Stimulated activated CD4-positive, alpha-beta T cell treated with anti-CD3 and anti-CD28 coated beads, Interleukin-1b, Interleukin-23, amount 100 ng/mL, for 24 hours (primary cell): Measurements from ENCODE around the gene KIF21A.

ENCODE experiments used
- DNase-seq, 4 experiments: peaks; one replicate each; pipeline ENCODE4 v3.0.0-alpha.2; 2020; ENCODE audit warnings: low read depth in 4 of 4, low spot score in 1 of 4

The KIF21A gene

GRCh38 chr12:39287817-39288216 is 155.1 kb downstream of the KIF21A start:
- no peak for DNase-seq

- no peak for DNase-seq
These were observed 155.5 kb downstream of the KIF21A start for GRCh38 chr12:39287409-39287808.

GRCh38 chr12:39278426-39278825 is 164.5 kb downstream of the KIF21A start:
- DNase-seq = no peak

DNA sequence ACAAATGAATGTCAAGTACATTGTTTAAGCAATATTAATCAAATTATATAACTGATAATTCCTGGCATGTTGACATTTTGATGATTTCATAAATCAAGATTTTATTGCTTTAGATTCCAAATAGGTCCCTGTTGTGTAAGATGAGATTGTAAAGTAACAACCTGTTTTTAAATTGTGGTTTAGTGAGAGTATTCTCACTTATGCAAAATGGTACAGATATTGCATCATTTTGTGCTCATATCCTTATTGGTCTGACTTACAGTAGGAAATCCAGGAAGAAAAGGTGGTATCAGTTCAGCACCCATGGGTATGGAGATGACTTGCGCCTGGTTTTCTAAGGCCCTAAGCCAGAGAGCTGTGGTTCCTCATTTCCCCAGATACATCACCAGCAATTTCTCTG is 165.5 kb downstream of the KIF21A start:
- no peak for DNase-seq

GRCh38 chr12:39275846-39276245 is 167.1 kb downstream of the KIF21A start:
- DNase-seq = no peak

DNA sequence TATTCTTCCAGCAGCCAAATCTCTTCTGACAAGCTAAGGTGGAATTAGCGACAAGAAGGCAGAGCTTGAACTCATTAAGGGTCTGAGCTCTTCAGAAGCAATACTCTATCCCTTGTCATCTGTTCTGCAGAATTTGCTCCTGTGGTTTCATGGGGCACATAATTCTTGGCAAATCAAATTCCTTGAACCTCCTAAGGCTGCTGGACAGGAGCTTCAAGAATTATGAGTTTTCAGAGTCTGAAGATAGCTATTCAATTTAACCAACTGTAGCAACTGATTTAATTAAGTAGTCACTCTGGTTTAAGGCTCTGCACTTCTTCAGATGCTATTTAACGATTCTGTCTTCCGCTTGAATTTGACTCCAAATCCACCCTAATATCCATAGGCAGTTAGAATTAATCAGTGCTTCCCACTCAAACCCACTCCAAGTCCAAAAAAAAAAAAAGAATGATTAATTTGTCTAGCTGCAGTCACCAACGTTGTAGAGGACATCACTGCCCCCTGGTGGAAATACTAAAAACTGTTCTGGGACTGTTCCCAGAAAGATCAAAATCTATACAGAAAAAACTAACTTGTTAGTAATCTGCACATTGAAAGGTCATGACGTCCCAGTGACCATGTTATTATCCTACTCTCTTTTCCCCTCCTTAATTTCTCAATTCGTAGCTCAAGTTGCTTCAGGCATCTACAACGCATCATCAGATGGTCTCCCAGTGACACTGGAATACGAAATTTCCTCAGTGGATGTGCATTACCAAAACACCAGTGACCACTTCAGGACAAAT is 169.9 kb downstream of the KIF21A start:
- no peak for DNase-seq

GRCh38 chr12:39269492-39269891 is 173.4 kb downstream of the KIF21A start:
- no peak for DNase-seq

DNA sequence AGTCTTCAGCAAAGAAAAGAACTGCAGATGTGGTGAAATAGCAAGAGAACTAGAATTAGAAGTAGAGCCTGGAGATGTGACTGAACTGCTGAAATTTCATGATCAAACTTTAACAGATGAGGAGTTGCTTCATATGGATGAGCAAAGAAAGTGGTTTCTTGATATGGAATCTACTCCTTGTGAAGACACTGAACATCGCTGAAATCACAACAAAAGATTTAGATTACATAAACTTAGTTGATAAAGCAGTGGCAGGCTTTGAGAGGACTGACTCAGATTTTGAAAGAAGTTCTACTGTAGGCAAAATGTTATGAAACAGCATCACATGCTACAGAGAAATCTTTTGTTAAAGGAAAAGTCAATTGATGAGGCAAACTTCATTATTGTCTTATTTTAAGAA is 175.0 kb downstream of the KIF21A start:
- DNase-seq = no peak

DNA sequence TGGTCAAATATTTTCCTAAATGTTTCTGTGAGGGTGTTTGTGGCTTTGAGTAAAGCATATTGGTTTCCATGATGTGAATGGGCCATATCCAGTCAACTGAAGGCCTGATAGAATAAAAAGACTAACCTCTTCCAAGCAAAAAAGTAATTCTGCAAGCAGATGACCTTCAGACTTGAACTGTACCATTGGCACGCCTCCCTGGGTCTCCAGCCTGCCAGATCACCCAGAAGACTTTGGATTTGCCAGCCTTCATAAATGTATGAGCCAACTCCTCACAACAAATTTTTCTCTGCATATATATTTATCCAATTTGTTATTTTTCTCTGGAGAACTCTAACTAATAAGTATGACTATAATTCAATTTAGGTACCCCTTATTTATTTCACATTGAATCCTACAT is 190.3 kb downstream of the KIF21A start:
- DNase-seq = no peak
